Measurements from ENCODE around the gene PTPRT.

Gene PTPRT

GRCh38 chr20:42472198-42472597 is 717.5 kb downstream of the PTPRT start:
- Histone ChIP-seq H3K36me3 (ENCODE audit: insufficient read depth, low read depth, low read length) (no peaks in the 10 kb centered on the region), H3K9ac (ENCODE audit: low read depth, low read length) (no peak overlapping the region), H3K4me3 (ENCODE audit: low read length) (no peak overlapping the region), H3K27me3 (ENCODE audit: insufficient read depth, low read length) (no peaks in the 10 kb centered on the region), H3K4me1 (ENCODE audit: insufficient read depth, low read length) (peaks cover 3% of the 10 kb centered on the region; the same call in 1 of the 2 replicates), H3K27ac (ENCODE audit: low read length) (no peak overlapping the region), H3K9me3 (ENCODE audit: insufficient read depth, low read depth, low read length) (no peaks in the 10 kb centered on the region)

GRCh38 chr20:42461965-42462593 is 727.6 kb downstream of the PTPRT start:
- H3K36me3 ChIP-seq (ENCODE audit: insufficient read depth, low read depth, low read length), result no peaks in the 10 kb centered on the region
- H3K4me3 ChIP-seq (ENCODE audit: low read length), result no peak overlapping the region
- H3K27me3 ChIP-seq (ENCODE audit: insufficient read depth, low read length), result no peaks in the 10 kb centered on the region
- peaks cover 17% of the 10 kb centered on the region; the same call in 1 of the 2 replicates for H3K4me1 ChIP-seq (ENCODE audit: insufficient read depth, low read length)
- no peak overlapping the region for H3K9ac ChIP-seq (ENCODE audit: low read depth, low read length)
- no peaks in the 10 kb centered on the region for H3K9me3 ChIP-seq (ENCODE audit: insufficient read depth, low read depth, low read length)
- H3K27ac ChIP-seq (ENCODE audit: low read length), result no peak overlapping the region

- H3K9me3 ChIP-seq (ENCODE audit: insufficient read depth, low read depth, low read length), result no peaks in the 10 kb centered on the region
- no peaks in the 10 kb centered on the region for H3K36me3 ChIP-seq (ENCODE audit: insufficient read depth, low read depth, low read length)
- H3K27me3 ChIP-seq (ENCODE audit: insufficient read depth, low read length), result no peaks in the 10 kb centered on the region
- H3K4me1 ChIP-seq (ENCODE audit: insufficient read depth, low read length), result peaks cover 17% of the 10 kb centered on the region; the same call in 1 of the 2 replicates
- H3K4me3 ChIP-seq (ENCODE audit: low read length), result no peak overlapping the region
- no peak overlapping the region for H3K27ac ChIP-seq (ENCODE audit: low read length)
- H3K9ac ChIP-seq (ENCODE audit: low read depth, low read length), result no peak overlapping the region
Measured at GRCh38 chr20:42461291-42461690, 728.4 kb downstream of the PTPRT start.

GRCh38 chr20:42447270-42447669 is 742.4 kb downstream of the PTPRT start:
- Histone ChIP-seq H3K9ac (ENCODE audit: low read depth, low read length) (no peak overlapping the region), H3K36me3 (ENCODE audit: insufficient read depth, low read depth, low read length) (no peaks in the 10 kb centered on the region), H3K9me3 (ENCODE audit: insufficient read depth, low read depth, low read length) (no peaks in the 10 kb centered on the region), H3K27me3 (ENCODE audit: insufficient read depth, low read length) (no peaks in the 10 kb centered on the region), H3K4me3 (ENCODE audit: low read length) (no peak overlapping the region), H3K4me1 (ENCODE audit: insufficient read depth, low read length) (no peaks in the 10 kb centered on the region), H3K27ac (ENCODE audit: low read length) (no peak overlapping the region)

GRCh38 chr20:42444799-42445198 is 744.9 kb downstream of the PTPRT start:
- no peaks in the 10 kb centered on the region for H3K27me3 ChIP-seq (ENCODE audit: insufficient read depth, low read length)
- no peak overlapping the region for H3K27ac ChIP-seq (ENCODE audit: low read length)
- H3K4me1 ChIP-seq (ENCODE audit: insufficient read depth, low read length), result no peaks in the 10 kb centered on the region
- H3K9me3 ChIP-seq (ENCODE audit: insufficient read depth, low read depth, low read length), result no peaks in the 10 kb centered on the region
- H3K4me3 ChIP-seq (ENCODE audit: low read length), result no peak overlapping the region
- H3K9ac ChIP-seq (ENCODE audit: low read depth, low read length), result no peak overlapping the region
- no peaks in the 10 kb centered on the region for H3K36me3 ChIP-seq (ENCODE audit: insufficient read depth, low read depth, low read length)

GRCh38 chr20:42443200-42443599 is 746.5 kb downstream of the PTPRT start:
- Histone ChIP-seq H3K4me3 (ENCODE audit: low read length) (no peak overlapping the region), H3K9me3 (ENCODE audit: insufficient read depth, low read depth, low read length) (no peaks in the 10 kb centered on the region), H3K27me3 (ENCODE audit: insufficient read depth, low read length) (no peaks in the 10 kb centered on the region), H3K27ac (ENCODE audit: low read length) (no peak overlapping the region), H3K9ac (ENCODE audit: low read depth, low read length) (no peak overlapping the region), H3K36me3 (ENCODE audit: insufficient read depth, low read depth, low read length) (no peaks in the 10 kb centered on the region), H3K4me1 (ENCODE audit: insufficient read depth, low read length) (no peaks in the 10 kb centered on the region)

- H3K27me3 ChIP-seq (ENCODE audit: insufficient read depth, low read length), result no peaks in the 10 kb centered on the region
- H3K27ac ChIP-seq (ENCODE audit: low read length), result no peak overlapping the region
- no peaks in the 10 kb centered on the region for H3K4me1 ChIP-seq (ENCODE audit: insufficient read depth, low read length)
- no peak overlapping the region for H3K4me3 ChIP-seq (ENCODE audit: low read length)
- no peak overlapping the region for H3K9ac ChIP-seq (ENCODE audit: low read depth, low read length)
- H3K9me3 ChIP-seq (ENCODE audit: insufficient read depth, low read depth, low read length), result no peaks in the 10 kb centered on the region
- H3K36me3 ChIP-seq (ENCODE audit: insufficient read depth, low read depth, low read length), result no peaks in the 10 kb centered on the region
Measured at GRCh38 chr20:42442716-42443115, 747.0 kb downstream of the PTPRT start.

GRCh38 chr20:42441864-42442331 is 747.8 kb downstream of the PTPRT start:
- no peak overlapping the region for H3K4me3 ChIP-seq (ENCODE audit: low read length)
- no peaks in the 10 kb centered on the region for H3K27me3 ChIP-seq (ENCODE audit: insufficient read depth, low read length)
- H3K36me3 ChIP-seq (ENCODE audit: insufficient read depth, low read depth, low read length), result no peaks in the 10 kb centered on the region
- no peaks in the 10 kb centered on the region for H3K9me3 ChIP-seq (ENCODE audit: insufficient read depth, low read depth, low read length)
- H3K27ac ChIP-seq (ENCODE audit: low read length), result no peak overlapping the region
- no peaks in the 10 kb centered on the region for H3K4me1 ChIP-seq (ENCODE audit: insufficient read depth, low read length)
- H3K9ac ChIP-seq (ENCODE audit: low read depth, low read length), result no peak overlapping the region

GRCh38 chr20:42441196-42441863 is 748.4 kb downstream of the PTPRT start:
- H3K9ac ChIP-seq (ENCODE audit: low read depth, low read length), result no peak overlapping the region
- H3K4me1 ChIP-seq (ENCODE audit: insufficient read depth, low read length), result no peaks in the 10 kb centered on the region
- H3K4me3 ChIP-seq (ENCODE audit: low read length), result no peak overlapping the region
- H3K9me3 ChIP-seq (ENCODE audit: insufficient read depth, low read depth, low read length), result no peaks in the 10 kb centered on the region
- H3K36me3 ChIP-seq (ENCODE audit: insufficient read depth, low read depth, low read length), result no peaks in the 10 kb centered on the region
- H3K27me3 ChIP-seq (ENCODE audit: insufficient read depth, low read length), result no peaks in the 10 kb centered on the region
- no peak overlapping the region for H3K27ac ChIP-seq (ENCODE audit: low read length)

GRCh38 chr20:42435230-42435629 is 754.5 kb downstream of the PTPRT start:
- Histone ChIP-seq H3K4me3 (ENCODE audit: low read length) (no peak overlapping the region), H3K27ac (ENCODE audit: low read length) (no peak overlapping the region), H3K27me3 (ENCODE audit: insufficient read depth, low read length) (no peaks in the 10 kb centered on the region), H3K36me3 (ENCODE audit: insufficient read depth, low read depth, low read length) (no peaks in the 10 kb centered on the region), H3K9ac (ENCODE audit: low read depth, low read length) (no peak overlapping the region), H3K4me1 (ENCODE audit: insufficient read depth, low read length) (no peaks in the 10 kb centered on the region), H3K9me3 (ENCODE audit: insufficient read depth, low read depth, low read length) (no peaks in the 10 kb centered on the region)

GRCh38 chr20:42432496-42433334 is 757.0 kb downstream of the PTPRT start:
- no peak overlapping the region for H3K4me3 ChIP-seq (ENCODE audit: low read length)
- no peak overlapping the region for H3K9ac ChIP-seq (ENCODE audit: low read depth, low read length)
- H3K27ac ChIP-seq (ENCODE audit: low read length), result no peak overlapping the region
- no peaks in the 10 kb centered on the region for H3K27me3 ChIP-seq (ENCODE audit: insufficient read depth, low read length)
- no peaks in the 10 kb centered on the region for H3K9me3 ChIP-seq (ENCODE audit: insufficient read depth, low read depth, low read length)
- H3K36me3 ChIP-seq (ENCODE audit: insufficient read depth, low read depth, low read length), result no peaks in the 10 kb centered on the region
- no peaks in the 10 kb centered on the region for H3K4me1 ChIP-seq (ENCODE audit: insufficient read depth, low read length)

Measured in iPS-20b (cell line).